HUES48 (cell line): ENCODE results near the gene PCNP.
"Not testable (repeated sequence)": the region's sequence is repeated elsewhere in the genome, so short reads cannot be mapped to it uniquely, and the experiment has no call there.

Experiments used
- H3K27ac ChIP-seq: one replicate; pipeline ENCODE4 v1.7.0; 2013; ENCODE audit warnings: low read depth, low read length, inconsistent platforms
- H3K27me3 ChIP-seq: 2 replicates; pipeline ENCODE4 v1.6.1; 2013; ENCODE audit warnings: mild to moderate bottlenecking, low read length; ENCODE audit not compliant: control insufficient read depth, insufficient read depth
- H3K36me3 ChIP-seq: 2 replicates; pipeline ENCODE4 v1.6.1; 2013; ENCODE audit warnings: low read length; ENCODE audit not compliant: control insufficient read depth, insufficient read depth
- H3K4me1 ChIP-seq: 2 replicates; pipeline ENCODE4 v1.6.1; 2013; ENCODE audit warnings: mild to moderate bottlenecking, low read length; ENCODE audit not compliant: control insufficient read depth, insufficient read depth
- H3K4me3 ChIP-seq: 2 replicates; pipeline ENCODE4 v1.5.1; 2013; ENCODE audit warnings: mild to moderate bottlenecking, low read depth, low read length
- H3K9ac ChIP-seq: 2 replicates; pipeline ENCODE4 v1.6.1; 2013; ENCODE audit warnings: mild to moderate bottlenecking, low read depth, low read length, moderate library complexity
- H3K9me3 ChIP-seq: 2 replicates; pipeline ENCODE4 v1.6.1; 2013; ENCODE audit warnings: low read length; ENCODE audit not compliant: control insufficient read depth, insufficient read depth

PCNP gene

DNA sequence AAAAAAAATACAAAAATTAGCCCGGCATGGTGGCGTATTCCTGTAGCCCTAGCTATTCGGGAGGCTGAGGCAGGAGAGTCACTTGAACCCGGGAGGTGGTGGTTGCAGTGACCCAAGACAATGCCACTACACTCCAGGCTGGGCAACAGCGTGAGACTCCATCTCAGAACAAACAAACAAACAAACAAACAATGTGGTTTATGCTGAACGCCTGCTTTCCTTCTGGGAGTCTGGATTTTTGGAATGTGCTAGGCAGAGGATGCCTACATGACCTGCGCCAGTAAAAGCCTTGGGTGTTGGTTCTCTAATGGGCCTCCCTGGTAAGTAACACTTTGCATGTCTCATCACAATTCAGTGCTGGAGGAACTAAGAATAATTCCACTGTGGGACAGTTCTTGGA is 43.5 kb downstream of the PCNP start:
- Histone ChIP-seq H3K27ac (no peak overlapping the region), H3K4me3 (no peak overlapping the region), H3K9me3 (no peaks in the 10 kb centered on the region), H3K36me3 (no peaks in the 10 kb centered on the region), H3K27me3 (no peaks in the 10 kb centered on the region), H3K4me1 (no peaks in the 10 kb centered on the region), H3K9ac (no peak overlapping the region)

DNA sequence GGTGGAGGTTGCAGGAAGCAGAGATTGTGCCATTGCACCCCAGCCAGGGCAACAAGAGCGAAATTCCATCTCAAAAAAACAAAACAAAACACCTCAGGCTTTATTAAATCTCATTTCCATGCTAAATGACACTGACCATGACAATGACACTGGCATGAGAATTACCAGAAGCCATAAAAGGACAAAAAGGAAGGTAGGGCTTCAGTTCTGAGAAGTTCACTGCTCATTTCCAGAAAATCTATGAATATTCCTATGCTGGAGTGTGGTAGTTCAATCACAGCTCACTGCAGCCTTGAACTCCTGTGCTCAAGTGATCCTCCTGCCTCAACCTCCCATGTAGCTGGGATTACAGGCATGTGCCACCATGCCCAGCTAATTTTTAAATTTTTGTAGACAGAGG is 44.7 kb downstream of the PCNP start:
- Histone ChIP-seq H3K9ac (no peak overlapping the region), H3K36me3 (no peaks in the 10 kb centered on the region), H3K4me3 (no peak overlapping the region), H3K27me3 (no peaks in the 10 kb centered on the region), H3K9me3 (no peaks in the 10 kb centered on the region), H3K27ac (no peak overlapping the region), H3K4me1 (no peaks in the 10 kb centered on the region)

DNA sequence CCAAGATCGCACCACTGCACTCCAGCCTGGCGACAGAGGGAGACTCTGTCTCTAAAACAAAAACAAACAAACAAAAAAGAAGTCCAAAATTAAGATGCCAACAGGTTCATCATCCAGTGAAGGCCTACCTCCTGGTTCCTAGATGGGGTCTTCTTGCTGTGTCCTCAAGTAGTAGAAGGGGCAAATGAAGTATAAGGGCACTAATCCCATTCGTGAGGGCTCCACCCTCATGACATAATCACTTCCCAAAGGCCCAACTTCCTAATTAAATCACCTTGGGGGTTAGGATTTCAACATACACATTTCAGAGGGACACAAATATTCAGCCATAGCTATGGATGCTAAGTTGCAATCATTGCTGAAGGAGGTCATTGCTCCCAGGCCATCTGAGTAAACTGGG is 45.8 kb downstream of the PCNP start:
- H3K27me3 ChIP-seq, result no peaks in the 10 kb centered on the region

DNA sequence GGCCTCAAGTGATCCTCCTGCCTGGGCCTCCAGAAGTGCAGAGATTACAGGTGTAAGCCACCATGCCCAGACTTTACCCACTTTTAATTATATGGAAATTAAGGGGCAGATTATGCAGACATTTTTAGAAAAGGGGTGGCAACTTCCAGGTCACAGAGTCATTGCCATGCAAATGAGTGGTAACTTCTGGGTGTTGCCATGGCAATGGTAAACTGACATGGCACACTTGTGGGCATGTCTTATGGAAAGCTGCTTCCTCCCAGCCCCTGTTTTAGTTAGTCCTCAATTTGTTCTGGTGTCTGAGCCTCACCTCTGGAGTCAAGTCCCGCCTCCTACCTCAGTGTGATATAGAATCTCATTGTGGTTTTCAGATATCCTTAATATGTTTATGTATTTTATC is 49.7 kb downstream of the PCNP start:
- Histone ChIP-seq H3K4me3 (no peak overlapping the region), H3K27ac (no peak overlapping the region), H3K36me3 (no peaks in the 10 kb centered on the region), H3K4me1 (no peaks in the 10 kb centered on the region), H3K9me3 (peaks cover 7% of the 10 kb centered on the region; the same call in 1 of the 2 replicates), H3K27me3 (no peaks in the 10 kb centered on the region), H3K9ac (no peak overlapping the region)

More for the DNA sequence above, 45.8 kb downstream of the PCNP start:
- H3K36me3 ChIP-seq, result no peaks in the 10 kb centered on the region
- no peak overlapping the region for H3K4me3 ChIP-seq
- peaks cover 2% of the 10 kb centered on the region; the same call in 1 of the 2 replicates for H3K9me3 ChIP-seq
- H3K27ac ChIP-seq, result no peak overlapping the region
- H3K4me1 ChIP-seq, result no peaks in the 10 kb centered on the region
- H3K9ac ChIP-seq, result no peak overlapping the region

DNA sequence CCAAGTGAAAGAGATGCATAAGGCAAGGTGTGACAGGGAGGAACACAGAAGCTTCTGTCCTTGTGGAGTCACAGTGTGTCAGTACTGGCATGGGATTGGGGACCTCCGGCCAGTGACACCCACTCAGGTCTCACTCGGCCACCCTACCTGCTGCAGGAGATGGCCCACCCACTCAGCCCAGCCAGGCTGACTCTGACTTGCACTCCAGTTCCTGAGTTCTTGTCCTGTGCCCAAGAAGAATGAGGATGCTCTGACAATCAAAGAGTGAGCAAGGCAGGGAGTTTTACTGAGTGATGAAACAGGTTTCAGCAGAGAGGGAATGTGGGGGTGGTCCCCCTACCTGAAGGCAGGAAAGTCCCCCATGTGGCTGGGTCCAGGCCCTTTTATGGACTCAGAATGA is 50.9 kb downstream of the PCNP start:
- H3K4me3 ChIP-seq, result no peak overlapping the region
- H3K4me1 ChIP-seq, result no peaks in the 10 kb centered on the region
- no peak overlapping the region for H3K27ac ChIP-seq
- no peak overlapping the region for H3K9ac ChIP-seq
- no peaks in the 10 kb centered on the region for H3K27me3 ChIP-seq
- H3K36me3 ChIP-seq, result no peaks in the 10 kb centered on the region
- peaks cover 7% of the 10 kb centered on the region; the same call in 1 of the 2 replicates for H3K9me3 ChIP-seq

DNA sequence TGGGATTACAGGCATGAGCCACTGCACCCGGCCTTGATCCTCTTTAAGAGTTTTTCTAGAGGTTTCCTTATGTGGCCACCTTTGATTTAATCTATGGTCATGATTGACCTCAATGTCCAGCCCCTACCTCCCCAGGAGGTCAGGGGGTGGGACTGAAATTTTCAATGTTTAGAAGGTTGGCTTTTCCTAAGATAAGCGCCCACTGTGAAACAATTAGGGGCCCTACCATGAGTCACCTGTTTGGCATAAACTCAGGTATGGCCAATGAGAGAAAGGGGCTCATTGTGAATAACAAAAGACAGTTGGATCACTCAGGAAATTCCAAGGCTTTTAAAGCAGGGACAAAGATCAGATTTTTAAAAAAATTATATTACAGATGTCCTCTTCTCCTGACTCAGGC is 51.9 kb downstream of the PCNP start:
- no peak overlapping the region for H3K4me3 ChIP-seq
- no peaks in the 10 kb centered on the region for H3K4me1 ChIP-seq
- no peak overlapping the region for H3K9ac ChIP-seq
- no peak overlapping the region for H3K27ac ChIP-seq
- H3K27me3 ChIP-seq, result no peaks in the 10 kb centered on the region
- H3K9me3 ChIP-seq, result peaks cover 7% of the 10 kb centered on the region; the same call in 1 of the 2 replicates
- H3K36me3 ChIP-seq, result no peaks in the 10 kb centered on the region

- Histone ChIP-seq H3K9ac (no peak overlapping the region), H3K27me3 (no peaks in the 10 kb centered on the region)
Measured at GRCh38 chr3:101629219-101629618, 55.2 kb downstream of the PCNP start.

DNA sequence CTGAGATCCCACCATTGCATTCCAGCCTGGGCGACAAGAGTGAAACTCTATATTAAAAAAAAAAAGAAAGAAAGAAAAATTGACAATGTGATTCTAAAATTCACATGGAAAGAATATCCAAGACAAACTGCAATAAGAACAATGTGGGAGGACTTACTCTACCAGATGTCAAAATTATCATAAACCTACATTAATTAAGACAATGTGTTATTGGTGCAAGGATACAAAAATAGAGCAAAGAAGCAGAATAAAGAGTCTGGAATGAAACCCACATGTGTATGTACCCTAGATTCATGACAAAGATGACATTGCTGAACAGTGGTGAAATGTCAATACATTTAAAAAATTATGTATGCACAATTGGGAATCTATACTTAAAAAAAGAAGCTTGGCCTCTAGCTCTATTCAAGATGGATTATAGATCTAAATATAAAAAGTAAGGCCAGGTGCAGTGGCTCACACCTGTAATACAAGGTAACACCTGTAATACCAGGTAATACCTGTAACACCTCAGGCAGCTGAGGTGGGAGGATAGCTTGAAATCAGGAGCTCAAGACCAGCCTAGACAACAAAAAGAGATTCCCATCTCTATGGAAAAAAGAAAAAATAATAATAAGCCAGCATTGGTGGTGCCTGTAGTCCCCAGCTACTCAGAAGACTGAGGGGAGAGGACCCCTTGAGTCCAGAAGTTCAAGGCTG is 57.3 kb downstream of the PCNP start:
- H3K27me3 ChIP-seq, result no peaks in the 10 kb centered on the region
- no peaks in the 10 kb centered on the region for H3K36me3 ChIP-seq
- no peak overlapping the region for H3K27ac ChIP-seq
- H3K4me1 ChIP-seq, result peaks cover 2% of the 10 kb centered on the region; the same call in 1 of the 2 replicates
- H3K9me3 ChIP-seq, result no peaks in the 10 kb centered on the region
- H3K4me3 ChIP-seq, result no peak overlapping the region
- H3K9ac ChIP-seq, result no peak overlapping the region

More at GRCh38 chr3:101629219-101629618, 55.2 kb downstream of the PCNP start:
- Histone ChIP-seq H3K4me1 (no peaks in the 10 kb centered on the region), H3K9me3 (peaks cover 7% of the 10 kb centered on the region; the same call in 1 of the 2 replicates), H3K4me3 (no peak overlapping the region), H3K36me3 (no peaks in the 10 kb centered on the region), H3K27ac (no peak overlapping the region)

DNA sequence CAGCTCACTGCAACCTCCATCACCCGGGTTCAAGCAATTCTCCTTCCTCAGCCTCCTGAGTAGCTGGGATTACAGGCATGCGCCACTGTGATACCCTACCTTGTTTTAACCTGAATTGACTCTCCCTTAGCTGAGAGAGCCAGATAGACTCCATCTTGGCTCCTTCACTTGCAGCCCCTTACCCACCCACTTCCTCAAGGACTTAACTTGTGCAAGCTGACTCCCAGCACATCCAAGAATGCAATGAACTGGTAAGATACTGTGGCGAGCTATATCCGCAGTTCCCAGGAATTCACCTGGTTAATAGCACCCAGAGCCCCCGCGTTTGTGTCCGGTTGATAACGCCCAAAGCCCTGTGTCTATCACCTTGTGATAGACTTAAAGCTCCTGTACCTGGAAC is 58.0 kb downstream of the PCNP start:
- H3K27me3 ChIP-seq, H3K4me1 ChIP-seq, H3K9ac ChIP-seq, H3K4me3 ChIP-seq, H3K9me3 ChIP-seq, H3K27ac ChIP-seq, H3K36me3 ChIP-seq: not testable (repeated sequence)

- Histone ChIP-seq H3K27ac (no peak overlapping the region), H3K4me1 (peaks cover 2% of the 10 kb centered on the region; the same call in 1 of the 2 replicates), H3K27me3 (no peaks in the 10 kb centered on the region), H3K9me3 (no peaks in the 10 kb centered on the region), H3K9ac (no peak overlapping the region), H3K4me3 (no peak overlapping the region), H3K36me3 (no peaks in the 10 kb centered on the region)
Measured at GRCh38 chr3:101632586-101632985, 58.6 kb downstream of the PCNP start.

- Histone ChIP-seq H3K9ac (no peak overlapping the region), H3K27ac (no peak overlapping the region), H3K9me3 (no peaks in the 10 kb centered on the region), H3K4me3 (no peak overlapping the region), H3K27me3 (no peaks in the 10 kb centered on the region), H3K36me3 (no peaks in the 10 kb centered on the region), H3K4me1 (peaks cover 6% of the 10 kb centered on the region)
Measured at GRCh38 chr3:101633186-101633585, 59.2 kb downstream of the PCNP start.
